Gastrocnemius medialis (tissue), 4 donors: ENCODE data around the gene SLC16A7.

ENCODE experiments used
- POLR2A ChIP-seq, 2 donors: fragments of 450-650 bp; IDR thresholded peaks; one replicate each; pipeline ENCODE4 v1.6.1; 2017; ENCODE audit warnings: antibody characterized with exemption in 2 of 2, mild to moderate bottlenecking in 2 of 2, moderate library complexity in 2 of 2
- TF ChIP-seq, protein P1 (sequence below), 5 experiments: fragments of 450-650 bp in 3 of 5; fragments of 200-600 bp in 2 of 5; sonication (generic) in 2 of 5; IDR thresholded peaks in 4 of 5; conservative IDR thresholded peaks in 1 of 5; 1 replicate in 4 of 5; 2 replicates in 1 of 5; pipeline ENCODE4 v1.5.1; 2016 to 2019; ENCODE audit warnings: antibody characterized with exemption in 5 of 5, mild to moderate bottlenecking in 3 of 5, moderate library complexity in 3 of 5

DNA sequence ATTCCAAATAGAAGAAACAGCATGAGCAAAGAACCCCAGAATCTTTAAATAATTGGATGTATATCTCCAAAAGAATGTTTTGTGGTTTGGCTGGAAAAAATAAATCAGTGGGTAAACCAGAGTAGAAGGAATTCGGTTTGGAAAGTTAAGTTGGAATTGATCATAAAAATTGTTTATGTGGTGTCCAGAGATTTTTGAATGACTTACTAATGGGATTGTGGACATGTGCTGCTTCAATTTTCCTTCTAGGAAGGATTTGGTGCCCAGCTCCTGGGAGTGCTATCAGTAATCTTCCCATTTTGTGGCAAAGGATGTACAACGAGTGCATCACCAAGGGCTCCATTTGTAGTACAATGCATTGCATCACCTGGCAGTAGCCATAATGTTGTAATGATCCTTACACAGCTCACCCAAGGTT is 224.8 kb downstream of the SLC16A7 start:
- TF ChIP-seq, protein P1, sequence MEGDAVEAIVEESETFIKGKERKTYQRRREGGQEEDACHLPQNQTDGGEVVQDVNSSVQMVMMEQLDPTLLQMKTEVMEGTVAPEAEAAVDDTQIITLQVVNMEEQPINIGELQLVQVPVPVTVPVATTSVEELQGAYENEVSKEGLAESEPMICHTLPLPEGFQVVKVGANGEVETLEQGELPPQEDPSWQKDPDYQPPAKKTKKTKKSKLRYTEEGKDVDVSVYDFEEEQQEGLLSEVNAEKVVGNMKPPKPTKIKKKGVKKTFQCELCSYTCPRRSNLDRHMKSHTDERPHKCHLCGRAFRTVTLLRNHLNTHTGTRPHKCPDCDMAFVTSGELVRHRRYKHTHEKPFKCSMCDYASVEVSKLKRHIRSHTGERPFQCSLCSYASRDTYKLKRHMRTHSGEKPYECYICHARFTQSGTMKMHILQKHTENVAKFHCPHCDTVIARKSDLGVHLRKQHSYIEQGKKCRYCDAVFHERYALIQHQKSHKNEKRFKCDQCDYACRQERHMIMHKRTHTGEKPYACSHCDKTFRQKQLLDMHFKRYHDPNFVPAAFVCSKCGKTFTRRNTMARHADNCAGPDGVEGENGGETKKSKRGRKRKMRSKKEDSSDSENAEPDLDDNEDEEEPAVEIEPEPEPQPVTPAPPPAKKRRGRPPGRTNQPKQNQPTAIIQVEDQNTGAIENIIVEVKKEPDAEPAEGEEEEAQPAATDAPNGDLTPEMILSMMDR (IDR thresholded peaks at IDR 0.05 in 4 of 5, conservative IDR thresholded peaks at IDR 0.05 in 1 of 5) = no peak
- no peak for TF ChIP-seq POLR2A (IDR thresholded peaks at IDR 0.05)
